ENCODE measurements around the gene TCF4.
A peak's percentile ranks its signal among the peaks of the same experiment; 100 is the strongest.

TCF4 gene

DNA sequence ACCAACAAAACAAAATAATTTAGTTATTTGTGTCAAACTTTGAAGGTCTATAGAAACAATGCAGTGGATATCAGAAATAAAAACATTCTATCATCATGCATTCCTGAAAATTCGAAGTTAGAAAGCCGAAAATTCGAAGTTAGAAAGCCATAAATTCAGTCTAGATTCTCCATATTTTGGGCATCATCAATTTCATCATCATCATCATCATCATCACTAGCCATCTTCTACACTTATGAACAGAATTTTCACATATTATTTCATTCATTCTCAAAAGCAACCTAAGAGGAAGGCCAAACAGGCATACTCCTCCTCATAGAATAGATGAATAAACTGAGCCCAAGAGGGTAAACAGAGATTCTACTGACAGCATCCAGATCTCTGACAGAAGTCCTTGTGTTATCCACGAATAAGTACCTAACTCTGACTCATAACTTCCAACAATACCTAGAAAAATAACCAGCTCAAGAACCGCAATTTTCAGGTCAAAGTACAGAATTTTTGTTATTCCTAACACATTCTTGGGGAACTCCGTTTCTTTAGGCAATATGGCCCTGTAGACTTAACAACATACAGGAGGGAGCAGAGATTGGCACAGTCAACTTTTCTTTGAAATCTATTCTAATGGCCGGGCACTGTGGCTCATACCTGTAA, 84.7 kb downstream of the TCF4 start:
- no peak for DNase-seq (ENCODE audit: low read depth in 3 of 3)

DNA sequence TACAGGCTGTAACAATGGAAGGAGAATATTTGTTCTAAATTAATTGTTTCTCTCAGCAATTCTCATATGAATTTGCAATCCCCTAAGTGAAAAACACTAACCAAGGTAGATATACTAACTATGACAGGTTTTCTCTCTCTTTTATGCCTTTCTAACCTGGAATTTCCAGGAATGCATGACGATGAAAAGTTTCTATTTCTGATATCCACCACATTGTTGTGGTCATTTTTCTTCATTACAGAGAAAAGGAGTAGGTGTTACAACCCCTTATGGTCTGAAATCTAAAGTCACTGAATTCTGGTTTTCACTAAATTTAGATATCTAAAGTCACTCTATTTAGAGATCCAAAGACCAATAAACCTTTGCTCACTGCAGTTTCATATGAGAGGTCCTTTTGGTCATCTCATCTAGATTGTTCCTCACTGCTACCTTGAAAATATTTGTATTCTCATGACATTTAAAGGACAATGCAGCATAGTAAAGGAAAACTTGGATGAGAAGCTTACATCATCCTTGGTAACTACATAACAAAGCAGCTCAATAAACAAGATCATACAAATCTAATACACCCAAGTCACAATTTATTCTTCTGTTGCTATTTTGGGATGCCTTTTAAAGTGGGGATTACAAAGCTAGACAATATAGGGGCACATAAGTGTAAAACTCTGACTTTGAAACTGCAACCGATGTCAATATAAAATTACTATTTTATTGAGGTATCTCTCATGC, 85.8 kb downstream of the TCF4 start:
- no peak for DNase-seq (ENCODE audit: low read depth in 3 of 3)

- no peak for DNase-seq (ENCODE audit: low read depth in 3 of 3)
Measured at GRCh38 chr18:55501579-55501978, 86.4 kb downstream of the TCF4 start.

DNA sequence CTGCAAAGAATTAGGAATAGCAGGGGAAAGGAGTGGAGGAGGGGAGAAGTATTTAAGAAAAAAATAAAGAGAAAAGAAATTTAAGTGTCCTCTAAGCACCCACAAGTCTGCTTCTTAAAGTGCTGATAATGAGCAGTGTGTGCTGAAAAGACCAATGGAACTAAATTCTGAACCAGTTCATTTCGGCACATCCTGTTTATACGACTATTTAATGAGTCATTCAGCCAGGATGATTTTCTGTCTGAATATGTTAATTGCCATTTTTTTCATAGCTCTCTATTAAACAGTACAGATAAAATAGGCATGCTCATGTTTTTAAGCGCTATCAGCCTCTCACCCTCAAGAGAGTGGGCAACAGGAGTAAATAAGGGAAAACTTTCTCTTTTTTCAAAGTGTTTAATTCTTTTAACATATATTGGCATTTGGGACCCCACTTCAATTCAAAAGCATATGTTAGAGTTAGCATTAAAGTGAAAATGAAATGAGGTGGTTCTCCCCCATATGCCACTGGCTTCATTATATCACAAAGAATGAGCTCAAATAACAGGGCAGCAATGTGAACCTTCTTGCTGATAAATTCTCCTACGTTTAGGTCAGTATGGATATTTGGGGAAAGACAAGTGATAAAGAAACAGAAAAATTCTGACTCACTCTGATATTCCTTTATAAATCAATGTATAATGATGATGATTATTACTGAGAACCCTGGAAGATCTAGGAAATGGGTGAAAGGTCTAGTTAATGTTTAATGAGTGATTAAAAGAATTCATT, 87.5 kb downstream of the TCF4 start:
- no peak for DNase-seq (ENCODE audit: low read depth in 3 of 3)

GRCh38 chr18:55499526-55499925, 88.5 kb downstream of the TCF4 start:
- no peak for DNase-seq (ENCODE audit: low read depth in 3 of 3)

GRCh38 chr18:55497825-55498403, 90.1 kb downstream of the TCF4 start:
- no peak for DNase-seq (ENCODE audit: low read depth in 3 of 3)

DNA sequence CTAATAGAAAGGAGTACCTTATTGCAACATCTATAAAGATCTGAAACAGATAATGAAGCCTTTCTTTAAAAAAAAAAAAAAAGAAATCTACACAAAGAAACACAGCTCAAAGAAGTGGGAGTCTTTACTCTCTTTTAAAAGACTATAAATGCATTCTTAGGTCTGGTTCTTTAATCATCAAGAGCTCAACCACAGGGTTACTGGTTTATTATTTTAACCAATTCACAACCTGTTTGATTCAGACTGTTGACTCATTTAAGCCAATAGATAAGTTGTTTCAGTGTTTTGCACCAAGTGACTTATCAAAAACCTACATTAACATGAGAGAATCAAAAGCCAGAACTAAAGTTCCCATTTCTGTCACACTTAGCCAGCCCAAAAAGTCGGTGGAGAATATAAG, 93.1 kb downstream of the TCF4 start:
- no peak for DNase-seq (ENCODE audit: low read depth in 3 of 3)

GRCh38 chr18:55494441-55494840, 93.6 kb downstream of the TCF4 start:
- no peak for DNase-seq (ENCODE audit: low read depth in 3 of 3)

GRCh38 chr18:55491616-55492015, 96.4 kb downstream of the TCF4 start:
- DNase-seq (ENCODE audit: low read depth in 3 of 3), result no peak

GRCh38 chr18:55489034-55489986, 98.7 kb downstream of the TCF4 start:
- peak in 1 of 3 experiments; percentile 7 for DNase-seq (ENCODE audit: low read depth in 3 of 3)

- no peak for DNase-seq (ENCODE audit: low read depth in 3 of 3)
Measured at GRCh38 chr18:55488473-55488872, 99.5 kb downstream of the TCF4 start.

DNA sequence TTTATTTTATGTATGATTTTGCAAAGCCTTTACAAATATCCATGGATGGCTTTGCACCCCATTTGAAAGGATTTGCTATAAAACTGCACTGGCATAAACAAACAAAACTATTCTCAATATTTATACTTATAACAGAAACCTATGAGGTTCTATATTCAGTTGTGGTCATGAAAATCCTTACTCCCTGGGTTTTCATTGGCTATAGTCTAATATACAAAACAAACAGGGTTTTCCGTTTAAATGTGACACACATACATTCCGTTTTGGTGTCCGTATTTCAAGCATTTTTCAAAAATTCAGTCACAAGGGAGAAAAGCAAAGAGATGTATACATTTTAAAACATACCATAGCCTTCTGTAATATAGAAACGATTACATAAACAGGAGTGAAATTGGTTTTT, 100.0 kb downstream of the TCF4 start:
- DNase-seq (ENCODE audit: low read depth in 3 of 3), result no peak

DNA sequence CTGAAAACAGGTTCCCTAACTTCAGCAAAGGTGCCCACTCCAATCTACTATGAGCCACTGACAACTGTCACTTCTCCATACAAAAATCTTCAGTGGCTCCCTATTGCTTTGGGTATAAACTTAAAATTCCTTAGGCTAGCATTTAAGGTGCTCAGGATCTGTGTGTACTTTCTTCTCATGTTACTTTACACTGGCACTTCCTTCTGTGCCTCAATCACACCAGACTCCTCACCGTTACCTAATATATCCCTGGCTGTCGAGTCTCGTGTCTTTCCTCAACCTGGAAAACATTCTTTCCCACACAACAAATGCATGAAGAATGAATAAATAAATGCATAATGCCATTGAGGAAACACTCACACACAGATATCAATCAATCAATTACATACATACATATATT, 101.1 kb downstream of the TCF4 start:
- no peak for DNase-seq (ENCODE audit: low read depth in 3 of 3)

- no peak for DNase-seq (ENCODE audit: low read depth in 3 of 3)
Measured at GRCh38 chr18:55485666-55486065, 102.3 kb downstream of the TCF4 start.

DNA sequence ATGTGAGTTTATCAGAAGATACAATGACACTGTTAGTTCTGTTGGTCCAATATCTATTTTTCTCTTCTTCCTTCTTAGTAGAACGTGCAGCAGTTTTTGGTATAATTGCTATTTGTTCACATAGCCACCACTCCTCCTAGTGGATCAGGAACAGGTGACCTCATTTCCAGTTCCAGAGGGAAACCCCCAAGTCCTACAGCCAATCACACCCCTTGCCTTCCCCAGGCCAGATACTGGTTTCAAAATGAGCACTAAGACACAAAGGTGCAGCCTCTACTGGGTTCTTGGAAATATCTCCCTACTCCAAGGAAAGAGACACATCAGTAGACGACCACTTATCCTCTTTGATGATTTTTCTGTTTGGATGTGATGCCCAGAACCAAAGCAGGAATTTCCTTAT, 103.2 kb downstream of the TCF4 start:
- DNase-seq (ENCODE audit: low read depth in 3 of 3), result no peak

DNA sequence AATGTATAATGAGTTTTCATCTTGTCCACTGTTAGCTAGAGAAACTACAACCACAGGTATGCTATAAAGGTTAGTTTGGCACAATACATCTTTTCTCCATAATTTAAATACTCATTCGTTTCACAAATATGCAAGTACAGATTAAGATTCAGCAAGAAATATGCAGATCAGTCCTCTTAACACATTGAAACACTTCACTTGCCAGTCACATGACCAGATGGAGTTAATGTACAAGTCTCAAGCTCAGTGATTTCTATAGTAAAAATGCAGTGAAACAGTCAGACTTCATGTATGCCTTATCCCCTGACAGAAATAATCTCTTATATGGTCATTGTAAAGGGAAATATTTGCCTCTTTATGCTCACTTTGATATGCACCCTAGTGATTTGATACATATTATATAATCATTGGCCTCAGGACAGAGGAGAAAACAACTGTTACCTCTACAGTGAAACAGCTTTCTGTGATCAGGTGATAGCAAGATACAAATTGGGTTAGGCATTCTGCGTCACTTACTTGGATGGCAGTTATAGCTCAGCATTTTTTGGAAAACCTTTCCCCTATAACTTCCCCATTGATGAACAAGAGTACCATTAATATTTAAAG, 104.6 kb downstream of the TCF4 start:
- no peak for DNase-seq (ENCODE audit: low read depth in 3 of 3)

GRCh38 chr18:55479656-55480420, 108.2 kb downstream of the TCF4 start:
- no peak for DNase-seq (ENCODE audit: low read depth in 3 of 3)

DNA sequence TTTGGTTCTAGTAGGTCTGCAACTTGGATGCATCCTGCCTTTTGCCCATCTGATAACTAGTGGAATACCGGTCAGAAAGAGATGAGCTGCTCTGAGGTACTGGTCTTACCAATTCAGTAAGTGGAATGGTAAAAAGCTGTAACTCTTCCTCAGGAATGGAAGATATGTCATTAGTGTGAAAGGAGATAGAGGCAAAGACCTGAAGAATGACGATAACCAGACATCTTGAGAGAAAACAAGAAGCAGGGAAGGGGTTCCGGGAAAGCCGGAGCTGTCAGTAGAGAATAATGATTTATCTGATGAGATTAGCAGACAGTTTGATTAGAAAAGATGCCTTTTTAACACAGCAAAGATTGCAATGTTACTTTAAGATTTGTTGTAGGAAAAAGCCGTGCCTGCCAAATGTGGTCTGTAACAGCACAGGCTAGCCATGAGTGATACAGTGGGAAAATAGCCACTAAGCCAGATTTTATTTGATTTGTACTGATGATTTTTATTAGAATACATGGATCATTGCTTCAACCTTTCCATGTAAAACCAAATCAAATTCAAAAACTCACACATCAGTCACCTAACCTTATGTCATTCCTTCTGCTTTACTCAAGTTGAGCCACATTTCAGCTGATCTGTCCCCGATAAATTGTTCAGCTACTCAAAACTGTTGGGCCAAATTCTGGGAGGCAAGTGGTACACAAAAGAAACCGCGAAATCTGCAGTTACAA, 110.0 kb downstream of the TCF4 start:
- no peak for DNase-seq (ENCODE audit: low read depth in 3 of 3)

- no peak for DNase-seq (ENCODE audit: low read depth in 3 of 3)
Measured at GRCh38 chr18:55477499-55477859, 110.5 kb downstream of the TCF4 start.

DNA sequence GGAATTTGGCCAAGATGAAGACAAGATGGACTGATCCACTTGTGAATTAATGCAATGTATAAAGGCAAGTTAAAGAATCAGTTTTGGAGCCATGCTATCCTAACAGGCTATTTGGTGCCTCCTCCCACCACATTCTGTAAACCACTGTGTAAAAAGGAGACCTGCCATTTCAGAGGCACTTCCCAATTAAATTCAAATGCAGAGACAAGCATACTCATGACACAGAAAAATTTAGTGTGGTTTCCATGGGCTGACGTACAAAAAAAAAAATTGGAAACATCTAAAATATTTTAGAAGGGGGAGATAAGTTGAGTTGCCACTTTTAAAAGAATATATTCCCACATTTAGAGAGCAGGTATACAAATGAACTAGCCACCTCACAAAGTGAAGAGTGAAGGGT, 112.1 kb downstream of the TCF4 start:
- DNase-seq (ENCODE audit: low read depth in 3 of 3), result no peak
